K562 (cell line): ENCODE data around the gene TIMM23. TPM values are rescaled to one million over a fixed set of nuclear protein-coding genes. Genes with fewer than 3 reads are reported as not detected.

ENCODE experiments used
- ATAC-seq: fragments of 200-7000 bp; cut with Tn5 transposase; 3 replicates; pipeline ENCODE4 v1.9.1; 2020; ENCODE audit warnings: moderate library complexity
- BruUV-seq: library from RNA; stranded (reverse); fragments of 400-500 nt; replicated peaks from 2 replicates; lab custom pipeline; 2021; lab: Mats Ljungman, UMichigan
- CTCF ChIA-PET: fragments of 300-600 bp; formaldehyde crosslinking; extraction: SDS; loops from one replicate; lab custom pipeline; 2021; ENCODE audit warnings: low intra/inter-chr PET ratio; lab: Yijun Ruan, JAX
- POLR2A ChIA-PET: fragments of 300-600, 350-650 bp; sonication (Branson Sonifier 250); formaldehyde crosslinking; extraction: SDS; loops from one replicate; lab custom pipeline; 2021; ENCODE audit warnings: antibody characterized with exemption, inconsistent platforms; lab: Yijun Ruan, JAX
- DNase-seq, 4 experiments: peaks; one replicate each; pipeline versions ENCODE4 v3.0.0 to v3.0.0-alpha.2; 2011 to 2018; ENCODE audit warnings: low spot score in 3 of 4, mixed read lengths in 3 of 4; ENCODE audit errors: extremely low read depth in 1 of 4
- FAIRE-seq: peaks from 2 replicates; lab custom pipeline; 2011; peaks lifted over from hg19 to GRCh38; lab: Jason Lieb, UNC
- H2AFZ ChIP-seq: 2 replicates; pipeline ENCODE4 v1.6.0; 2011; ENCODE audit warnings: low read depth, low read length, control low read depth, inconsistent platforms
- H3K27ac ChIP-seq: fragments of 200-600 bp; 3 replicates; pipeline ENCODE4 v1.8.0; 2011; ENCODE audit warnings: low read depth, mild to moderate bottlenecking, control low read depth, inconsistent platforms, low read length, moderate library complexity, mixed read lengths; ENCODE audit errors: extremely low read depth
- H3K27me3 ChIP-seq, 2 experiments: fragments of 300-600 bp in 1 of 2; 2 replicates in 1 of 2; 3 replicates in 1 of 2; pipeline versions ENCODE4 v1.6.0 to v1.8.0; 2011; ENCODE audit warnings: inconsistent platforms in 2 of 2, low read length in 2 of 2, mild to moderate bottlenecking in 1 of 2, mixed read lengths in 1 of 2, moderate library complexity in 1 of 2; ENCODE audit not compliant: control insufficient read depth in 2 of 2, insufficient read depth in 2 of 2
- H3K36me3 ChIP-seq: fragments of 300-600 bp; 3 replicates; pipeline ENCODE4 v1.8.0; 2011; ENCODE audit warnings: mild to moderate bottlenecking, low read length, inconsistent platforms; ENCODE audit not compliant: control insufficient read depth, insufficient read depth
- H3K4me1 ChIP-seq, 2 experiments: fragments of 200-600 bp in 1 of 2; replicated peaks in 1 of 2; 2 replicates in 1 of 2; 3 replicates in 1 of 2; pipeline versions ENCODE4 v1.5.1 to v1.8.0; 2011; ENCODE audit warnings: inconsistent platforms in 2 of 2, low read length in 2 of 2, mild to moderate bottlenecking in 1 of 2, mixed read lengths in 1 of 2, moderate library complexity in 1 of 2; ENCODE audit not compliant: control insufficient read depth in 2 of 2, insufficient read depth in 2 of 2
- H3K4me2 ChIP-seq: 2 replicates; pipeline ENCODE4 v1.6.1; 2011; ENCODE audit warnings: low read length, control low read depth, inconsistent platforms, mixed read lengths; ENCODE audit not compliant: insufficient read depth
- H3K4me3 ChIP-seq: fragments of 200-600 bp; sonication (generic), shearing (Covaris generic); 2 replicates; pipeline ENCODE4 v1.5.1; 2016; ENCODE audit warnings: control low read depth, inconsistent platforms
- H3K79me2 ChIP-seq: fragments of 200-600 bp; 3 replicates; pipeline ENCODE4 v1.8.0; 2011; ENCODE audit warnings: low read length, inconsistent platforms; ENCODE audit not compliant: control insufficient read depth, insufficient read depth
- H3K9ac ChIP-seq, 2 experiments: 2 replicates each; pipeline versions ENCODE4 v1.6.0 to v1.6.1; 2011; ENCODE audit warnings: low read depth in 2 of 2, low read length in 2 of 2, control low read depth in 1 of 2, inconsistent platforms in 1 of 2, mild to moderate bottlenecking in 1 of 2, mixed read lengths in 1 of 2; ENCODE audit not compliant: insufficient read depth in 1 of 2
- H3K9me1 ChIP-seq: one replicate; pipeline ENCODE4 v1.6.0; 2011; ENCODE audit warnings: inconsistent platforms, mild to moderate bottlenecking, low read length, moderate library complexity; ENCODE audit not compliant: control insufficient read depth, insufficient read depth
- H3K9me3 ChIP-seq: replicated peaks from 2 replicates; pipeline ENCODE4 v1.5.1; 2011; ENCODE audit warnings: low read depth, low read length, inconsistent platforms; ENCODE audit not compliant: control insufficient read depth, insufficient read depth
- H4K20me1 ChIP-seq: replicated peaks from 2 replicates; pipeline ENCODE4 v1.6.1; 2011; ENCODE audit warnings: low read length, inconsistent platforms, mixed read lengths; ENCODE audit not compliant: control insufficient read depth, insufficient read depth
- DACH1 ChIP-seq: fragments of 450-650 bp; IDR thresholded peaks from 2 replicates; pipeline ENCODE4 v1.6.1; 2018; ENCODE audit not compliant: partially characterized antibody
- FOSL1 ChIP-seq: fragments of 200-800 bp; sonication (Bioruptor generic); conservative IDR thresholded peaks from 2 replicates; pipeline ENCODE4 v1.6.1; 2016; ENCODE audit warnings: missing genetic modification characterization, missing compliant biosample characterization
- MAZ ChIP-seq, 2 experiments: fragments of 450-650 bp in 1 of 2; sonication (generic) in 1 of 2; formaldehyde crosslinking; IDR thresholded peaks in 1 of 2; conservative IDR thresholded peaks in 1 of 2; 2 replicates each; pipeline versions ENCODE4 v1.4.0 to v1.5.0; 2020; ENCODE audit warnings: mild to moderate bottlenecking in 1 of 2, missing genetic modification reagents in 1 of 2
- MEF2A ChIP-seq: IDR thresholded peaks from 2 replicates; pipeline ENCODE4 v1.6.1; 2011; ENCODE audit warnings: low read depth, mild to moderate bottlenecking, low read length, moderate library complexity; ENCODE audit not compliant: control insufficient read depth
- POLR2G ChIP-seq: fragments of 200-400 bp; formaldehyde crosslinking; IDR thresholded peaks from 2 replicates; pipeline ENCODE4 v1.6.1; 2017; ENCODE audit warnings: low read depth, mild to moderate bottlenecking, antibody characterized with exemption, low read length, moderate library complexity
- SMAD2 ChIP-seq: fragments of 150-350 bp; IDR thresholded peaks from 2 replicates; pipeline ENCODE4 v1.6.1; 2014; ENCODE audit warnings: low read depth, mild to moderate bottlenecking, low read length
- ZNF717 ChIP-seq: fragments of 250-450 bp; sonication (Bioruptor Pico); IDR thresholded peaks from 2 replicates; pipeline ENCODE4 v1.5.0; 2021
- ZNF766 ChIP-seq: fragments of 200-800 bp; sonication (Bioruptor generic); conservative IDR thresholded peaks from 2 replicates; pipeline ENCODE4 v1.6.1; 2016; ENCODE audit warnings: missing genetic modification characterization, missing compliant biosample characterization
- WGBS: fragments of 100-300 bp; shearing (Covaris generic); methylation state at CpG from one replicate; pipeline ENCODE4 v1.1.6; 2016; ENCODE audit warnings: low coverage, mixed read lengths; ENCODE audit not compliant: insufficient coverage; ENCODE audit errors: missing lambda C conversion rate; 5-methylcytosine and 5-hydroxymethylcytosine counted together
- in situ Hi-C: fragments of 300-500 bp; cut with MboI; formaldehyde crosslinking; loops from 4 replicates; pipeline ENCODE4 v1.15.0; 2018; ENCODE audit warnings: inconsistent platforms, mixed read lengths
- intact Hi-C: fragments of 100-400 bp; cut with micrococcal nuclease; formaldehyde crosslinking; loops from 2 replicates; pipeline ENCODE4 v1.14.2; 2022
- polyA plus RNA-seq, 8 experiments: library from polyadenylated mRNA; depleted of rRNA in 4 of 8; stranded (reverse) in 5 of 8; unstranded in 3 of 8; fragments of >200 nt; fragmentation: Nextera tagmentation in 2 of 8; fragmentation: Illumina TruSeq in 1 of 8; extraction: Ambion mirVana in 2 of 8; extraction: Trizol in 1 of 8; gene quantifications; 2 replicates each; pipeline versions ENCODE4 v1.2.1 to v1.2.3, GENCODE V29; 2011 to 2014; ENCODE audit warnings: inconsistent platforms in 1 of 8, missing spikeins in 1 of 8
- total RNA-seq, 7 experiments: library from RNA; depleted of rRNA in 6 of 7; stranded (reverse); fragments of >200 nt in 6 of 7; fragmentation: Illumina TruSeq in 2 of 7; extraction: Trizol in 2 of 7; gene quantifications; 2 replicates each; pipeline versions ENCODE4 v1.2.1 to v1.2.3, GENCODE V29; 2011 to 2021; ENCODE audit warnings: low replicate concordance in 1 of 7
- TF ChIP-seq, protein P1 (sequence below): fragments of 250-450 bp; sonication (Bioruptor Pico); IDR thresholded peaks from 2 replicates; pipeline ENCODE4 v1.8.0; 2021; ENCODE audit warnings: borderline replicate concordance, mild to moderate bottlenecking, moderate library complexity; ENCODE audit not compliant: poor library complexity, severe bottlenecking

The TIMM23 gene
- total and polyA plus RNA-seq, 9 of the 15 experiments (the other 6 are each of a cell fraction or from before 2014, with no cell fraction given): 148 to 280 (median 183) TPM

DNA sequence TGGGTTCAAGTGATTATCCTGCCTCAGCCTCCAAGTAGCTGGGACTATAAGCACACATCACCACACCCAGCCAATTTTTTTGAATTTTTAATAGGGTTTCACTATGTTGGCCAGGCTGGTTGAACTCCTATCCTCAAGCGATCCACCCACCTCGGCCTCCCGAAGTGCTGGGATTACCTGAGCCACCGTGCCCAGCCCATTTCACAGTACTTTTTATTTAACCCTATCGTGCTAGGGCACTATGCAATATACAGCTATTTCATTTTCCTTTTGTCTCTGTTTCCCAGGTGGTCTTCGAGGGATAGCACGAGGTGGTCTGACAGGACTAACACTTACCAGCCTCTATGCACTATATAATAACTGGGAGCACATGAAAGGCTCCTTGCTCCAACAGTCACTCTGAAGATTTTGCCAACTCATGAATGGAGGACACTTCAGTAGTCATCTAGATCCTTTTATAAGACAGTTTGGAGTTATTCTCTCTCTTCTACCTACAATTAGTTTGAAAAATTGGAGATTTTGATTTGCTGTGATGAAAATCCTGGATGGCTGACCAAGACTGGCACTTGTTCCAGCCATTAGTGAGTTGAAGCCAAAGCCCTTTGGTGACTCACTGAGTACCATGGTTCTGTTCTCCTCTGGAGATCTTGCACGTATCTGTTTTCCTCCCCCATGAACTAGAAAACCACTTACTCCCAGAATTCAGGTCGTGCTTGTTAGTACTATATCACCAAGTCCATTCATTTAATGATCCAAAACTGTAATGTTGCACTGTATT, 30.8 kb downstream of the TIMM23 start (continued):
- TF ChIP-seq MAZ (CRISPR knock-in tag; conservative IDR thresholded peaks at IDR 0.05 in 1 of 2, IDR thresholded peaks at IDR 0.05 in 1 of 2): 0 out of 4 replicates have a peak, but pooled peaks of 1 of the 2 experiments have one; percentile 25
- TF ChIP-seq FOSL1 (tag): peak; percentile 41; the same call in 1 of the 2 replicates
- no peak for TF ChIP-seq MEF2A
- TF ChIP-seq DACH1: no peak
- TF ChIP-seq, protein P1, sequence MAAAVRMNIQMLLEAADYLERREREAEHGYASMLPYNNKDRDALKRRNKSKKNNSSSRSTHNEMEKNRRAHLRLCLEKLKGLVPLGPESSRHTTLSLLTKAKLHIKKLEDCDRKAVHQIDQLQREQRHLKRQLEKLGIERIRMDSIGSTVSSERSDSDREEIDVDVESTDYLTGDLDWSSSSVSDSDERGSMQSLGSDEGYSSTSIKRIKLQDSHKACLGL (CRISPR knock-in tag): no peak
- no peak for TF ChIP-seq ZNF766 (CRISPR knock-in tag)
- TF ChIP-seq ZNF717 (CRISPR knock-in tag): no peak

DNA sequence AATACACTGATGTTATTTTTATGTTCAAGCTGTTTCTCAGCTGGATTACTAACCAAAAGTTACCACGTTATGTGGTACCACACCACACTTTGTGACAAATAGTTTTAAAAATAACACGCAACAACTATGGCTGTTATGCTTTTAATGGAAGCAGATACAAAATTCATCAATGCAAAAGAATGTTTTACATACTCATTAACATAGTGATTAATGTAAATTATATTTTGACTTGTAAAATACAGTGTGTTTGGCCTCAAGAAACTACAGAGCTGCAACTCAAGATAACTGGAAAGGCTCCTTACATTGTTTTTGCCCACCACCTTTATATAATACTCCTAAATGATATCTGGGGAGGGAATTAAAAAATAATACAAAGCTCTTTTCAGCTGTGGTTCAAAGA, 32.7 kb downstream of the TIMM23 start:
- no peak overlapping the region for H3K27ac ChIP-seq
- CTCF ChIA-PET: no interaction called here
- no peaks in the 10 kb centered on the region for H3K27me3 ChIP-seq
- no peak overlapping the region for H3K9ac ChIP-seq
- DNase-seq (no peak), FAIRE-seq (no peak), ATAC-seq (no peak)
- no TSS peak for BruUV-seq
- POLR2A ChIA-PET: interaction anchor here (1.1 to 8.5 kb wide), 4 partner anchors 9 to 27 kb away, joined by 4 to 136 read pairs (median 6); no protein-coding TSS in a partner anchor
- intact Hi-C loops: no loop called here
- H3K4me1 ChIP-seq: peaks cover 19 to 38% of the 10 kb centered on the region in 2 experiments; a peak in 4 of 5 replicates
- in situ Hi-C loops: no loop called here
- H3K4me3 ChIP-seq: no peak overlapping the region
- no peak for TF ChIP-seq SMAD2
- 0 out of 2 replicates have a peak, but pooled peaks have one; percentile 59 for TF ChIP-seq POLR2G
- H3K9me1 ChIP-seq: no peaks in the 10 kb centered on the region
- peaks cover 90% of the 10 kb centered on the region for H3K36me3 ChIP-seq
- 93% methylated on average over 2 of the region's 2 CpGs for WGBS
- no peak overlapping the region for H3K4me2 ChIP-seq
- H3K79me2 ChIP-seq: peaks cover 40% of the 10 kb centered on the region
- no peak overlapping the region for H2AFZ ChIP-seq
- no peaks in the 10 kb centered on the region for H3K9me3 ChIP-seq
- H4K20me1 ChIP-seq: no peaks in the 10 kb centered on the region
